Measurements from ENCODE around the gene ENDOD1. TPM values are rescaled to one million over a fixed set of nuclear protein-coding genes. Genes with fewer than 3 reads are reported as not detected.
A peak's percentile ranks its signal among the peaks of the same experiment; 100 is the strongest.

The ENDOD1 gene
- total and polyA plus RNA-seq, 3 donors from 2014 or later, result 28.9 to 71.8 (median 55.6) TPM

DNA sequence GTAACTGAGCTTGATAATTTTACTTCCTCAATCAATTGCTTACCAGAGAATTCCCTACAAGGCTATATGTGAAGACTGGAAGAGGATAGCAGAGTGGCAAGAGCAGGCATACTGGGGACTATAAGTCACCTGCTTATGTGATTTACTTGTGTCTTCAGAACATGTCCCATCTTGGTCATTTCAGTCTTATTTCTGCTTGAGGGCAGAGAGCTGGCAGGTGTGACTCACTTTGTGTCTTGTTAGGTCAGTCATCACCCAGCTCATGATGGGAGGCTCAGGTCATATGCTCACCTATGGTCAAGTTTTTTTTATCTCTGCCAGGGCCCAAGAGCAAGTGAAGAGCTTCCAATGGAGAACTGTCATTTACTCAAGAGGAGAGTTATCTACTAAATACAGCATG lies 16.7 kb upstream of the ENDOD1 start:
- no peaks in the 10 kb centered on the region for H3K36me3 ChIP-seq (ENCODE audit: low read depth, missing control alignments)
- no peak for DNase-seq
- H3K27me3 ChIP-seq, result no peaks in the 10 kb centered on the region
- intact Hi-C loops (cut with DNase I; ENCODE audit: low total_unique reads), result no loop called here
- no peaks in the 10 kb centered on the region for H3K9me3 ChIP-seq
- H3K4me3 ChIP-seq, result no peak overlapping the region
- no peak overlapping the region for H3K27ac ChIP-seq
- peaks cover 27% of the 10 kb centered on the region for H3K4me1 ChIP-seq
- no peak for TF ChIP-seq POLR2A (IDR thresholded peaks at IDR 0.05)
- TF ChIP-seq, protein P1, sequence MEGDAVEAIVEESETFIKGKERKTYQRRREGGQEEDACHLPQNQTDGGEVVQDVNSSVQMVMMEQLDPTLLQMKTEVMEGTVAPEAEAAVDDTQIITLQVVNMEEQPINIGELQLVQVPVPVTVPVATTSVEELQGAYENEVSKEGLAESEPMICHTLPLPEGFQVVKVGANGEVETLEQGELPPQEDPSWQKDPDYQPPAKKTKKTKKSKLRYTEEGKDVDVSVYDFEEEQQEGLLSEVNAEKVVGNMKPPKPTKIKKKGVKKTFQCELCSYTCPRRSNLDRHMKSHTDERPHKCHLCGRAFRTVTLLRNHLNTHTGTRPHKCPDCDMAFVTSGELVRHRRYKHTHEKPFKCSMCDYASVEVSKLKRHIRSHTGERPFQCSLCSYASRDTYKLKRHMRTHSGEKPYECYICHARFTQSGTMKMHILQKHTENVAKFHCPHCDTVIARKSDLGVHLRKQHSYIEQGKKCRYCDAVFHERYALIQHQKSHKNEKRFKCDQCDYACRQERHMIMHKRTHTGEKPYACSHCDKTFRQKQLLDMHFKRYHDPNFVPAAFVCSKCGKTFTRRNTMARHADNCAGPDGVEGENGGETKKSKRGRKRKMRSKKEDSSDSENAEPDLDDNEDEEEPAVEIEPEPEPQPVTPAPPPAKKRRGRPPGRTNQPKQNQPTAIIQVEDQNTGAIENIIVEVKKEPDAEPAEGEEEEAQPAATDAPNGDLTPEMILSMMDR (IDR thresholded peaks at IDR 0.05), result no peak

DNA sequence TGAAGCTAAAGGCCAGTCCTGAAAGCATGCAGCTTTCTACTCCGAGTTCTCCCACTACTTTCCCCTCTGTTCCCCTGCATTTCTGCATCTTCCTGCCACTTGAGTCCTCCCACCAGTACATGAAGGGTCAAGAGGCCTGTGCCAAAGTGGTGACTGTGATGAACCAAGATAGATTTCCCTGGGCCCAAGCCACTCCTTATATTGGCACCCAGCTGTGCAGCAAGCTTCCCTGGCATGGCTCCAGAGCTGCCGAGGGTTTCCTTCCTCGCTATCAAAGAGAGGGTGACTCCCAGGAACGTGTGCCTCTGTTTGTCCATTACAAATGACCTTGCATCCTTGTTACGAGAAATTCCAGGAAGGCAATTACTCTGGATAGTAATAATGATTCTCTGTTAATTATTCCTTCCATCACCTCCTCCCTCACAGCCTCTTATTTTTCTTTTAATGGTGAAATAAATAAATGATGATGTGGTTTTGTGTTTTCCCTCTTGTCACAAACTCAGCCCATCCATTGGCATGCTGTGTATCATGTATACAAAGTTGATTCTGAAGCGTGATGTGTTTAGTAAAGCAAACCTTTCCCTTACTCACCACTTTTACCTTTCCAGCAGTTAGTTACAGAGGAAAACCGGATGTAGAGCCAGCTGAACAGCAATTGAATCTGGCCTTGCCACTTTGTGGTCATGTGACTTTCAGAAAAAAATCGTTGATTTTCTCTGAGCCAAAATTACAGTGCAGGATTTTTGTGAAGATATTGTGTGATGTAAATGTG lies 14.7 kb upstream of the ENDOD1 start:
- H3K36me3 ChIP-seq (ENCODE audit: low read depth, missing control alignments), result no peaks in the 10 kb centered on the region
- intact Hi-C loops (cut with DNase I; ENCODE audit: low total_unique reads), result no loop called here
- 30 to 42% methylated on average over 8 of the region's 8 CpGs for WGBS, 2 donors
- no peaks in the 10 kb centered on the region for H3K9me3 ChIP-seq
- H3K27me3 ChIP-seq, result no peaks in the 10 kb centered on the region
- TF ChIP-seq POLR2A (IDR thresholded peaks at IDR 0.05), result no peak
- TF ChIP-seq, protein P1 (IDR thresholded peaks at IDR 0.05), result no peak
- no peak overlapping the region for H3K4me3 ChIP-seq
- peaks cover 21% of the 10 kb centered on the region for H3K4me1 ChIP-seq
- DNase-seq, result peak; percentile 91
- peak overlapping the region in 1 of 2 donors; percentile 28 for H3K27ac ChIP-seq

DNA sequence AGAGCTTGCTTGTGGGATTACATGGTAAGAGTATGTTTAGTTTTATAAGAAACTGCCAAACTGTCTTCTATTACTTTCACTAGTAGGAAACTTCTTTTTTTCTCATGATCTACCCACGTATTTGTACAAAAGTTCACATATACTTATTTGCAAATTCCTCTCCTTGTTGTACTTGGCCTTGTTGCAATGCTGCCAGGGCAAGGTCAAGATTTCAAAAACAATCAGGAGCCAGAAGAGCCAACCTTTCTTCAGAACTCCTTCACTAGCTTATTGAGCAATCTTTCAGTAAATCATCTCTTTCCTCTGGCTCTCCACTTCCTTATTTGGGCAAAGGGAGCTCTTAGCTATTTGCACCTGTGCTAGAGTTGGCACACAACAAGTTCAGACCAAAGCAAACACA lies 13.2 kb upstream of the ENDOD1 start:
- TF ChIP-seq POLR2A (IDR thresholded peaks at IDR 0.05), result no peak
- TF ChIP-seq, protein P1 (IDR thresholded peaks at IDR 0.05), result no peak
- Histone ChIP-seq H3K36me3 (ENCODE audit: low read depth, missing control alignments) (no peaks in the 10 kb centered on the region), H3K27me3 (no peaks in the 10 kb centered on the region), H3K4me3 (no peak overlapping the region), H3K27ac (peak overlapping the region in 1 of 2 donors; percentile 11), H3K4me1 (peaks cover 24% of the 10 kb centered on the region), H3K9me3 (no peaks in the 10 kb centered on the region)
- DNase-seq, result peak; percentile 51
- intact Hi-C loops (cut with DNase I; ENCODE audit: low total_unique reads), result no loop called here
- WGBS, 2 donors, result 12 to 17% methylated on average over 1 of the region's 1 CpG

DNA sequence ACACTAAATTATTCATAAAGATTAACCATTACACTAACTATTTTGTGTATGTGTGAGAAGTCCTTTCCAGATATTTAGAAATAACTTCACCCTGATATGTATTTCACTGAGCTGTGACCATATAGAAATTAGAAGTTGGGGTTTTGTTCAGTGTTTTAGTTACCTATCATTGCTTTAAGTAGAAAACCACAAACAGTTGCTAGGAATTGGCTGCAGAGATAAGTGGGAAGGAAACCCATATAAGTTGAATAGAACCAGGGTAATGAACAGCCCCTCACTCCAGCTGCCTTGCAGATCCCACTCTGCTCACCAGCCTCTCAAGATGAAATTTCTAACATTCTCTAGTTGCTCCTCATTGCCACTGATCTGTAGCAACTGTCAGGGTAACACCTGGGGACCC lies 12.7 kb upstream of the ENDOD1 start:
- Histone ChIP-seq H3K9me3 (no peaks in the 10 kb centered on the region), H3K4me3 (no peak overlapping the region), H3K4me1 (peaks cover 24% of the 10 kb centered on the region), H3K27me3 (no peaks in the 10 kb centered on the region), H3K36me3 (ENCODE audit: low read depth, missing control alignments) (no peaks in the 10 kb centered on the region), H3K27ac (peak overlapping the region in 1 of 2 donors; percentile 11)
- DNase-seq, result no peak
- intact Hi-C loops (cut with DNase I; ENCODE audit: low total_unique reads), result no loop called here
- no peak for TF ChIP-seq POLR2A (IDR thresholded peaks at IDR 0.05)
- TF ChIP-seq, protein P1 (IDR thresholded peaks at IDR 0.05), result no peak

DNA sequence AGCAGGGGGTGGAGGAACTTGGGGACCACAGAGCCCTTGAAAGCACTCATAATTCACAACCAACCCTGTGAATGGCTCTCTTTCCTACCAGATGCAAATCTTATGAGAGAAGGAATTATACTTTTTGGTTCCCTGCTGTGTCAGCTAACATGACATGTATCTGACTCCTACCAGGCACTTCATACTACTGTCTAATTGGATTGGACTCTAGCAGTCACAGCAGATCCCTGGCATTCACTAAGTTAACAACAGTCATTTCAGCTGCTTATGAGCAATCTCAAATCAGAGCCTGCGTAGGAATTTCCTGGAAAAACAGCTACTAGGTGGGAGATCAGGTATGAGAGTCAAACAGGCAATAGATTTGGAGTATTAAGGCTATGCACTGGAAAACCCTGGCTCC lies 11.1 kb upstream of the ENDOD1 start:
- intact Hi-C loops (cut with DNase I; ENCODE audit: low total_unique reads), result no loop called here
- no peak for DNase-seq
- no peaks in the 10 kb centered on the region for H3K36me3 ChIP-seq (ENCODE audit: low read depth, missing control alignments)
- H3K27me3 ChIP-seq, result no peaks in the 10 kb centered on the region
- H3K27ac ChIP-seq, result no peak overlapping the region
- TF ChIP-seq, protein P1 (IDR thresholded peaks at IDR 0.05), result no peak
- no peak for TF ChIP-seq POLR2A (IDR thresholded peaks at IDR 0.05)
- WGBS, 2 donors, result 82 to 100% methylated on average over 1 of the region's 1 CpG
- no peak overlapping the region for H3K4me3 ChIP-seq
- peaks cover 24% of the 10 kb centered on the region for H3K4me1 ChIP-seq
- H3K9me3 ChIP-seq, result no peaks in the 10 kb centered on the region
